ENCODE measurements around the gene TWIST1.

The TWIST1 gene

GRCh38 chr7:19112274-19113001, 5.0 kb downstream of the TWIST1 start:
- no peak for DNase-seq

GRCh38 chr7:19111474-19112273, 5.8 kb downstream of the TWIST1 start:
- DNase-seq, result no peak

- no peak for DNase-seq
Observed at GRCh38 chr7:19110776-19111175, 6.7 kb downstream of the TWIST1 start.

- DNase-seq, result no peak
Observed at GRCh38 chr7:19110026-19110730, 7.3 kb downstream of the TWIST1 start.

GRCh38 chr7:19109000-19109946, 8.2 kb downstream of the TWIST1 start:
- no peak for DNase-seq

- no peak for DNase-seq
Observed at GRCh38 chr7:19107356-19108146, 9.9 kb downstream of the TWIST1 start.

GRCh38 chr7:19107081-19107355, 10.4 kb downstream of the TWIST1 start:
- DNase-seq, result no peak

- DNase-seq, result no peak
Observed at GRCh38 chr7:19106241-19107080, 11.0 kb downstream of the TWIST1 start.

GRCh38 chr7:19105546-19105945, 11.9 kb downstream of the TWIST1 start:
- no peak for DNase-seq

GRCh38 chr7:19104811-19105210, 12.6 kb downstream of the TWIST1 start:
- DNase-seq, result no peak

- no peak for DNase-seq
Observed at GRCh38 chr7:19102884-19103283, 14.6 kb downstream of the TWIST1 start.

- no peak for DNase-seq
Observed at GRCh38 chr7:19101909-19102308, 15.5 kb downstream of the TWIST1 start.

GRCh38 chr7:19101472-19101871, 16.0 kb downstream of the TWIST1 start:
- DNase-seq, result no peak

- no peak for DNase-seq
Observed at GRCh38 chr7:19099924-19100323, 17.5 kb downstream of the TWIST1 start.

- DNase-seq, result no peak
Observed at GRCh38 chr7:19099194-19099593, 18.2 kb downstream of the TWIST1 start.

GRCh38 chr7:19098510-19098909, 18.9 kb downstream of the TWIST1 start:
- no peak for DNase-seq

GRCh38 chr7:19097165-19098055, 20.0 kb downstream of the TWIST1 start:
- no peak for DNase-seq

- no peak for DNase-seq
Observed at GRCh38 chr7:19095353-19095860, 22.0 kb downstream of the TWIST1 start.

- DNase-seq, result no peak
Observed at GRCh38 chr7:19094598-19095352, 22.7 kb downstream of the TWIST1 start.
